Measurements from ENCODE around the gene CCT7. TPM values are rescaled to one million over a fixed set of nuclear protein-coding genes. Genes with fewer than 3 reads are reported as not detected.

CCT7 gene
- total and polyA plus RNA-seq, 10 of the 15 experiments (the other 5 are each of a cell fraction or from before 2014, with no cell fraction given): 206 to 598 (median 486) TPM

- TF ChIP-seq, protein P1, sequence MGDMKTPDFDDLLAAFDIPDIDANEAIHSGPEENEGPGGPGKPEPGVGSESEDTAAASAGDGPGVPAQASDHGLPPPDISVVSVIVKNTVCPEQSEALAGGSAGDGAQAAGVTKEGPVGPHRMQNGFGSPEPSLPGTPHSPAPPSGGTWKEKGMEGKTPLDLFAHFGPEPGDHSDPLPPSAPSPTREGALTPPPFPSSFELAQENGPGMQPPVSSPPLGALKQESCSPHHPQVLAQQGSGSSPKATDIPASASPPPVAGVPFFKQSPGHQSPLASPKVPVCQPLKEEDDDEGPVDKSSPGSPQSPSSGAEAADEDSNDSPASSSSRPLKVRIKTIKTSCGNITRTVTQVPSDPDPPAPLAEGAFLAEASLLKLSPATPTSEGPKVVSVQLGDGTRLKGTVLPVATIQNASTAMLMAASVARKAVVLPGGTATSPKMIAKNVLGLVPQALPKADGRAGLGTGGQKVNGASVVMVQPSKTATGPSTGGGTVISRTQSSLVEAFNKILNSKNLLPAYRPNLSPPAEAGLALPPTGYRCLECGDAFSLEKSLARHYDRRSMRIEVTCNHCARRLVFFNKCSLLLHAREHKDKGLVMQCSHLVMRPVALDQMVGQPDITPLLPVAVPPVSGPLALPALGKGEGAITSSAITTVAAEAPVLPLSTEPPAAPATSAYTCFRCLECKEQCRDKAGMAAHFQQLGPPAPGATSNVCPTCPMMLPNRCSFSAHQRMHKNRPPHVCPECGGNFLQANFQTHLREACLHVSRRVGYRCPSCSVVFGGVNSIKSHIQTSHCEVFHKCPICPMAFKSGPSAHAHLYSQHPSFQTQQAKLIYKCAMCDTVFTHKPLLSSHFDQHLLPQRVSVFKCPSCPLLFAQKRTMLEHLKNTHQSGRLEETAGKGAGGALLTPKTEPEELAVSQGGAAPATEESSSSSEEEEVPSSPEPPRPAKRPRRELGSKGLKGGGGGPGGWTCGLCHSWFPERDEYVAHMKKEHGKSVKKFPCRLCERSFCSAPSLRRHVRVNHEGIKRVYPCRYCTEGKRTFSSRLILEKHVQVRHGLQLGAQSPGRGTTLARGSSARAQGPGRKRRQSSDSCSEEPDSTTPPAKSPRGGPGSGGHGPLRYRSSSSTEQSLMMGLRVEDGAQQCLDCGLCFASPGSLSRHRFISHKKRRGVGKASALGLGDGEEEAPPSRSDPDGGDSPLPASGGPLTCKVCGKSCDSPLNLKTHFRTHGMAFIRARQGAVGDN (IDR thresholded peaks at IDR 0.05): no peak
Observed at GRCh38 chr2:73297151-73297559, 63.0 kb downstream of the CCT7 start (continued).

DNA sequence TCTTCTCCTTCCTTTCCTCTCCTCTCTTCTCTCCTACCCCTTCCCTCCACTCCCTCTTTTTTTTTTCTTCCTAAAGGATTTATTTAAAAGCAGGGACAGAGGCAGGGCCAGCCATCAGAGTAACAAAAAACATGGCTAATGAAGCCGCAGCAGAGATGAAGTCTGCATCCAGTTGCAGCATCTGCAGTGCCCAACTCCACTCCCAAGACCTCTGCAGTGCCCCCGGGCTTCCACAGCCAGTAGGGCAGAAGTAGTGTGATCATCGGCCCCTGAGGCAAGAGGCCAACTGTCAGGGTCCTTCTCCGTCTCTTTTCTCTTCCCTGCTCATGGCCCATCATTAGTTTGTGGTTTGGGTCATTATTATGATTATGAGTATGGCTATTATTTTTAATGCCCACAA lies 63.5 kb downstream of the CCT7 start:
- in situ Hi-C loops (cut with MboI) (no loop called here), intact Hi-C loops (cut with micrococcal nuclease; ENCODE audit: unreplicated experiment) (no loop called here)
- WGBS (ENCODE audit: insufficient coverage, insufficient replicate concordance, low lambda C conversion rate, missing lambda C conversion rate): 18% methylated on average over 4 of the region's 4 CpGs
- peaks cover 4% of the 10 kb centered on the region; the same call in 1 of the 2 replicates for H3K4me1 ChIP-seq (ENCODE audit: control insufficient read depth, insufficient read depth, low read length)
- peaks cover 5 to 16% of the 10 kb centered on the region in 2 experiments for H3K27me3 ChIP-seq (replicated peaks in 1 of 2; ENCODE audit: control insufficient read depth in 2 of 2, insufficient read depth in 2 of 2, low read length in 1 of 2)
- ChIA-PET RAD21 (ENCODE audit: unreplicated experiment) (no interaction called here), POLR2A (no interaction called here), SMC1A (ENCODE audit: uncharacterized antibody, unreplicated experiment) (no interaction called here), CTCF (no interaction called here)
- H3K4me2 ChIP-seq (ENCODE audit: control insufficient read depth, insufficient read depth): no peak overlapping the region
- DNase-seq (ENCODE audit: low read depth, low spot score) (no peak), ATAC-seq (no peak), FAIRE-seq (no peak)
- no TSS peak for BruUV-seq (replicated peaks)
- H4K20me1 ChIP-seq (ENCODE audit: control insufficient read depth, insufficient read depth): no peaks in the 10 kb centered on the region
- H3K79me2 ChIP-seq (ENCODE audit: control insufficient read depth, insufficient read depth, low read length): no peaks in the 10 kb centered on the region
- H3K27ac ChIP-seq (ENCODE audit: control insufficient read depth, insufficient read depth): no peak overlapping the region
- no peak overlapping the region for H3K4me3 ChIP-seq
- H3K9ac ChIP-seq (ENCODE audit: control insufficient read depth, insufficient read depth, low read length): no peak overlapping the region
- TF ChIP-seq, protein P1 (IDR thresholded peaks at IDR 0.05): no peak
- no peak for TF ChIP-seq RUNX3 (IDR thresholded peaks at IDR 0.05; ENCODE audit: low read length)
- no peak for TF ChIP-seq CEBPZ (IDR thresholded peaks at IDR 0.05; ENCODE audit: low read depth, low read length)
- H2AFZ ChIP-seq (ENCODE audit: control insufficient read depth, low read depth, low read length): no peak overlapping the region
- no peaks in the 10 kb centered on the region; the same call in 2 of the 3 replicates for H3K9me3 ChIP-seq (replicated peaks; ENCODE audit: control insufficient read depth, insufficient read depth, low read length)
- H3K36me3 ChIP-seq (ENCODE audit: control insufficient read depth in 2 of 2, insufficient read depth in 2 of 2, low read length in 1 of 2): no peaks in the 10 kb centered on the region
